ENCODE measurements around the gene IL17D. TPM values are rescaled to one million over a fixed set of nuclear protein-coding genes. Genes with fewer than 3 reads are reported as not detected.

IL17D gene
- total and polyA plus RNA-seq, 7 donors: 1.0 to 78.9 (median 7.7) TPM

DNA sequence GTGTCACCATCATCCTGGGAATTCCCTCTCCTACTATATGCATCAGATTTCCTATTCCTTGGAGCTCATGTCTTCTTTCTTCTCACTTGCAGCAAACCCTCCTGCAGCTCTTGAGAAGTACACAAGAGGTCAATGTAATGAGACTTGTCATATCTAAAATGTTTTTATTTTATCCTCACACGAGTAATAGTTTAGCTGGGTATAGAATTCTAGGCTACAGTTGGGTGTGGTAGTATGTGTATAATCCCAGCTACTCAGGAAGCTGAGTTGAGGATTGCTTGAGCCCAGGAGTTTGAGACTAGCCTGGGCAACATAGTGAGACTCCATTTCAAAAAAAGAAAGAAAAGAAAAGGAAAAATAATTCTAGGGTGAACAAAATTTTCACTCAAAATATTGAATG lies 45.9 kb downstream of the IL17D start:
- ATAC-seq (no peak), DNase-seq (no peak)
- Histone ChIP-seq H3K9me3 (peaks cover 16% of the 10 kb centered on the region), H3K27ac (no peak overlapping the region), H3K27me3 (ENCODE audit: insufficient read depth in 3 of 3, low read length in 2 of 3) (no peaks in the 10 kb centered on the region), H3K36me3 (ENCODE audit: insufficient read depth in 1 of 2, low read depth in 1 of 2) (peaks cover 0 to 4% of the 10 kb centered on the region in 2 donors), H3K4me1 (no peaks in the 10 kb centered on the region), H3K4me3 (no peak overlapping the region)
- TF ChIP-seq, protein P1, sequence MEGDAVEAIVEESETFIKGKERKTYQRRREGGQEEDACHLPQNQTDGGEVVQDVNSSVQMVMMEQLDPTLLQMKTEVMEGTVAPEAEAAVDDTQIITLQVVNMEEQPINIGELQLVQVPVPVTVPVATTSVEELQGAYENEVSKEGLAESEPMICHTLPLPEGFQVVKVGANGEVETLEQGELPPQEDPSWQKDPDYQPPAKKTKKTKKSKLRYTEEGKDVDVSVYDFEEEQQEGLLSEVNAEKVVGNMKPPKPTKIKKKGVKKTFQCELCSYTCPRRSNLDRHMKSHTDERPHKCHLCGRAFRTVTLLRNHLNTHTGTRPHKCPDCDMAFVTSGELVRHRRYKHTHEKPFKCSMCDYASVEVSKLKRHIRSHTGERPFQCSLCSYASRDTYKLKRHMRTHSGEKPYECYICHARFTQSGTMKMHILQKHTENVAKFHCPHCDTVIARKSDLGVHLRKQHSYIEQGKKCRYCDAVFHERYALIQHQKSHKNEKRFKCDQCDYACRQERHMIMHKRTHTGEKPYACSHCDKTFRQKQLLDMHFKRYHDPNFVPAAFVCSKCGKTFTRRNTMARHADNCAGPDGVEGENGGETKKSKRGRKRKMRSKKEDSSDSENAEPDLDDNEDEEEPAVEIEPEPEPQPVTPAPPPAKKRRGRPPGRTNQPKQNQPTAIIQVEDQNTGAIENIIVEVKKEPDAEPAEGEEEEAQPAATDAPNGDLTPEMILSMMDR (IDR thresholded peaks at IDR 0.05): no peak
- intact Hi-C loops (cut with DNase I): no loop called here
- 89 to 95% (median 90%) methylated on average over 1 of the region's 1 CpG for whole genome bisulfite sequencing, 3 donors

DNA sequence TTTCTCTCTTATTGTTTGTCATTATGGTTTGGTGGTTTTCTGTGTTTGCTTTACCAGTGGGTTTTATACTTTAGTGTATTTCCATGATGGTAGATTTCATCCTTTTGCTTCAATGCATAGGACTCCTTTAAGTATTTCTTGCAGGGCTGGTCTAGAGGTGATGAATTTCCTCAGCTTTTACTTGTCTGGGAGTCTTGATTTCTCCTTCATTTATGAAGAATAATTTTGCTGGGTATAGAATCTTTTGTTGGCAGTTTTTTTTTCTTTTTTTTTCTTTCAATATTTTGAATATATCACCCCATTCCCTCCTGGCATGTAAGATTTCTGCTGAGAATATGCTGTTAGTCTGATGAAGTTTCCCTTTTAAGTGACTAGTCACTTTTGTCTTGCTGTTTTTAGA lies 50.5 kb downstream of the IL17D start:
- no peaks in the 10 kb centered on the region for H3K27me3 ChIP-seq (ENCODE audit: insufficient read depth in 3 of 3, low read length in 2 of 3)
- H3K27ac ChIP-seq: no peak overlapping the region

DNA sequence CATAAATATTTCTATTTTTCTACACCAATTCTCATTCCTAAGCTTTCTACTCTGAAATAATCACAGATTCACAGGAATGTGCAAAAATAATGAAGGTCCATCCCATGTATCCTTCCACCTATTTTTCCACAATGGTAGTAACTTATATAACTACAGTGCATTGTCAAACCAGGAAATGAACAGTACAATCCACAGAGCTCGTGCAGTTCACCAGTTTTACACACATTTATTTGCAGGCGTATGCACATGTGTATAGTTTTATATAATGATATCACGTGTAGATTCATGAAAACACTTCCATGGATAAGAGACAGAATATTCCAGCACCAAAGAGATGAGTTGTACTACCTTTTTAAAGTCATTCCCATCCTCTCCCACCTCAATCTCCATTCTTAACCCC lies 57.4 kb downstream of the IL17D start:
- no peak overlapping the region for H3K4me3 ChIP-seq
- no peaks in the 10 kb centered on the region for H3K27me3 ChIP-seq (ENCODE audit: insufficient read depth in 3 of 3, low read length in 2 of 3)
- H3K4me1 ChIP-seq: no peaks in the 10 kb centered on the region
- ATAC-seq: no peak
- WGBS, 3 donors: 81 to 88% (median 85%) methylated on average over 3 of the region's 3 CpGs
- H3K9me3 ChIP-seq: peaks cover 6% of the 10 kb centered on the region
- H3K36me3 ChIP-seq (ENCODE audit: insufficient read depth in 1 of 2, low read depth in 1 of 2): peaks cover 0 to 3% of the 10 kb centered on the region in 2 donors
- H3K27ac ChIP-seq: no peak overlapping the region
- TF ChIP-seq, protein P1 (IDR thresholded peaks at IDR 0.05): no peak
- intact Hi-C loops (cut with DNase I): no loop called here
- no peak for DNase-seq

More for the DNA sequence above, 50.5 kb downstream of the IL17D start:
- no peaks in the 10 kb centered on the region for H3K4me1 ChIP-seq
- H3K36me3 ChIP-seq (ENCODE audit: insufficient read depth in 1 of 2, low read depth in 1 of 2): peaks cover 0 to 3% of the 10 kb centered on the region in 2 donors
- peaks cover 20% of the 10 kb centered on the region for H3K9me3 ChIP-seq
- no peak for ATAC-seq
- no peak overlapping the region for H3K4me3 ChIP-seq
- TF ChIP-seq, protein P1 (IDR thresholded peaks at IDR 0.05): no peak
- intact Hi-C loops (cut with DNase I): no loop called here
- DNase-seq: no peak

DNA sequence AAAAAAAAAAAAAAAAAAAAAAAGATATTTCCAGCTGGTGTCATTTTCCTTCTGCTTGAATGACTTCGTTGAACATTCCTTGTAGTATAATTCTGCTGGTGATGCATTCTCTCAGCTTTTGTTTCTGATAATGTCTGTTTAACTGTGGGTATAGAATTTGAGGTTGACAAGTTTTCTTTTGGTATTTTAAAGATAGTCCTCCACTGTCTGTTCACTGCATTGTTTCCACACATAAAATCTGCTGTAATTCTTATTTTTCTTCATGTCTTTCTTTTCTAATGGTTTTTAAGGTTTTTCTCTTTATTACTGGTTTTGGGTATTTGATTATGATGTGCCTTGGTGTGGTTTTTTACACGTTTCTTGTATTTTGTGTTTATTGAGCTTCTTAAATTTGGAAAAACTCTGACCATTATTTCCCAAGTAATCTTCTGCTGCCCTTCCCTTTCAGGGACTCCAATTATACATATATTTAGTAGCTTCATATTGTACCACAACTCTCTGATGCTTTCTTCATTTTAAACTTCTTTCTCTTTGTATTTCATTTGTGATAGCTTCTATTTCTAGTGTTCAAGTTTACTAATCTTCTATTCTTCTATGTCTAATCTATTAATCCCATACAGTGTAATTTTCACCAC lies 63.9 kb downstream of the IL17D start:
- Histone ChIP-seq H3K27me3 (ENCODE audit: insufficient read depth in 3 of 3, low read length in 2 of 3) (no peaks in the 10 kb centered on the region), H3K4me1 (no peaks in the 10 kb centered on the region), H3K4me3 (no peak overlapping the region), H3K36me3 (ENCODE audit: insufficient read depth in 1 of 2, low read depth in 1 of 2) (peaks cover 0 to 10% of the 10 kb centered on the region in 2 donors), H3K27ac (no peak overlapping the region), H3K9me3 (peaks cover 9% of the 10 kb centered on the region)
- DNase-seq: no peak
- no peak for ATAC-seq
- intact Hi-C loops (cut with DNase I): loop anchor here in 1 of 2 donors (5.0 kb wide), 1 partner anchor 35 kb away; no protein-coding TSS in a partner anchor
- 90 to 100% (median 94%) methylated on average over 2 of the region's 2 CpGs for WGBS, 3 donors
- TF ChIP-seq, protein P1 (IDR thresholded peaks at IDR 0.05): no peak

DNA sequence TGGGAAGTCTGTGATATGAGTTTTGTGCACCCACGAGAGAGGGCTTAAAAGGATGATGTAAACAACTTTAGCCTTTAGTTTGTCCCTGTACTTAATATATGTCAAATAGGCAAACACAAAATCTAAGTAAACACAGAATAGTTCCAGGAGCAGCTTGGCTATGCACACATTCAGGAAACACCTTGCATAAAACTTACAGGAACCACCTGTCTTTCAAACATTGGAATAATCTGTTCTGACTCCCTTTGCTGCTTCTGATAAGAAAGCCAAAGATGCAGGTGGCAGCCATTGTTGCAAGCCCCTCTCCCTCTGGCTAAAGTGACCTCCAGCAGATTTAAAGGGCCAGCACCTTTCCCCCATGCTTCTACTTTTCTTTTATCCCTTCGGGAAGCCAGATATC lies 65.6 kb downstream of the IL17D start:
- 78 to 87% (median 87%) methylated on average over 2 of the region's 2 CpGs for WGBS, 3 donors
- H3K27ac ChIP-seq: no peak overlapping the region
- DNase-seq (no peak), ATAC-seq (no peak)
- H3K36me3 ChIP-seq (ENCODE audit: insufficient read depth in 1 of 2, low read depth in 1 of 2): peaks cover 0 to 10% of the 10 kb centered on the region in 2 donors
- no peak overlapping the region for H3K4me3 ChIP-seq
- TF ChIP-seq, protein P1 (IDR thresholded peaks at IDR 0.05): no peak
- H3K9me3 ChIP-seq: peaks cover 9% of the 10 kb centered on the region
- intact Hi-C loops (cut with DNase I): loop anchor here in 1 of 2 donors (5.0 kb wide), 1 partner anchor 37 kb away; no protein-coding TSS in a partner anchor
- H3K27me3 ChIP-seq (ENCODE audit: insufficient read depth in 3 of 3, low read length in 2 of 3): no peaks in the 10 kb centered on the region
- no peaks in the 10 kb centered on the region for H3K4me1 ChIP-seq
